Endothelial cell of umbilical vein (primary cell): ENCODE results near the gene ELMO1. TPM values are rescaled to one million over a fixed set of nuclear protein-coding genes. Genes with fewer than 3 reads are reported as not detected.

Experiments
- BruUV-seq: library from RNA; stranded (reverse); fragments of 400-500 nt; replicated peaks from 2 replicates; lab custom pipeline; 2021; lab: Mats Ljungman, UMichigan
- CTCF ChIA-PET: fragments of 300-600, 350-600 bp; sonication (Branson Sonifier 250); formaldehyde crosslinking; loops from one replicate; lab custom pipeline; 2021; ENCODE audit warnings: antibody characterized with exemption, inconsistent platforms; lab: Charles Lee
- POLR2A ChIA-PET: fragments of 300-600, 350-600 bp; sonication (Branson Sonifier 250); formaldehyde crosslinking; loops from one replicate; lab custom pipeline; 2021; ENCODE audit warnings: antibody characterized with exemption, inconsistent platforms; lab: Charles Lee
- DNase-seq: peaks from one replicate; pipeline ENCODE4 v3.0.0-alpha.2; 2011; ENCODE audit warnings: low read depth, low spot score
- FAIRE-seq: peaks from 2 replicates; lab custom pipeline; 2011; peaks lifted over from hg19 to GRCh38; lab: Jason Lieb, UNC
- H2AFZ ChIP-seq: 2 replicates; pipeline ENCODE4 v1.6.0; 2012; ENCODE audit warnings: low read depth, low read length, control low read depth, inconsistent platforms
- H3K27ac ChIP-seq: 2 replicates; pipeline ENCODE4 v1.5.1; 2011; ENCODE audit warnings: low read depth, mild to moderate bottlenecking, control low read depth, low read length, moderate library complexity; ENCODE audit not compliant: insufficient read depth
- H3K27me3 ChIP-seq, 2 experiments: 2 replicates each; pipeline versions ENCODE4 v1.6.0 to v1.6.1; 2011; ENCODE audit warnings: low read length in 2 of 2, mixed read lengths in 1 of 2; ENCODE audit not compliant: control insufficient read depth in 2 of 2, insufficient read depth in 2 of 2
- H3K36me3 ChIP-seq, 2 experiments: 2 replicates in 1 of 2; 3 replicates in 1 of 2; pipeline ENCODE4 v1.5.1; 2011; ENCODE audit warnings: low read length in 2 of 2, mild to moderate bottlenecking in 1 of 2, moderate library complexity in 1 of 2; ENCODE audit not compliant: control insufficient read depth in 2 of 2, insufficient read depth in 2 of 2; ENCODE audit errors: extremely low read depth in 1 of 2
- H3K4me1 ChIP-seq: 3 replicates; pipeline ENCODE4 v1.5.1; 2011; ENCODE audit warnings: mild to moderate bottlenecking, low read length; ENCODE audit not compliant: control insufficient read depth, insufficient read depth; ENCODE audit errors: extremely low read depth
- H3K4me2 ChIP-seq: 2 replicates; pipeline ENCODE4 v1.6.1; 2011; ENCODE audit warnings: low read length, control low read depth, mixed read lengths; ENCODE audit not compliant: insufficient read depth
- H3K4me3 ChIP-seq, 3 experiments: fragments of 200-600 bp in 1 of 3; sonication (generic), shearing (Covaris generic) in 1 of 3; replicated peaks in 1 of 3; 2 replicates each; pipeline ENCODE4 v1.5.1; 2011 to 2016; ENCODE audit warnings: control low read depth in 3 of 3, low read length in 3 of 3, mild to moderate bottlenecking in 2 of 3, inconsistent platforms in 1 of 3, low read depth in 1 of 3, moderate library complexity in 1 of 3; ENCODE audit not compliant: insufficient read depth in 1 of 3
- H3K79me2 ChIP-seq: 2 replicates; pipeline ENCODE4 v1.6.0; 2012; ENCODE audit warnings: low read length, inconsistent platforms; ENCODE audit not compliant: control insufficient read depth, insufficient read depth
- H3K9ac ChIP-seq: replicated peaks from 2 replicates; pipeline ENCODE3; 2011; ENCODE audit warnings: low read length, control low read depth; ENCODE audit not compliant: insufficient read depth; ENCODE audit errors: extremely low read depth
- H3K9me1 ChIP-seq: replicated peaks from 3 replicates; pipeline ENCODE4 v1.6.0; 2011; ENCODE audit warnings: mild to moderate bottlenecking, low read length; ENCODE audit not compliant: control insufficient read depth, insufficient read depth; ENCODE audit errors: extremely low read depth
- H3K9me3 ChIP-seq: replicated peaks from 2 replicates; pipeline ENCODE4 v1.5.1; 2012; ENCODE audit warnings: low read length, inconsistent platforms; ENCODE audit not compliant: control insufficient read depth, insufficient read depth
- H4K20me1 ChIP-seq: replicated peaks from 2 replicates; pipeline ENCODE3; 2011; ENCODE audit warnings: mild to moderate bottlenecking, low read length; ENCODE audit not compliant: control insufficient read depth, insufficient read depth; ENCODE audit errors: extremely low read depth
- CTCF ChIP-seq, 2 donors: IDR thresholded peaks; 1 replicate in 1 of 2; 2 replicates in 1 of 2; pipeline ENCODE4 v1.5.1; 2011; ENCODE audit warnings: low read length in 2 of 2, mild to moderate bottlenecking in 2 of 2, moderate library complexity in 2 of 2, control low read depth in 1 of 2, inconsistent platforms in 1 of 2, low read depth in 1 of 2; ENCODE audit not compliant: insufficient read depth in 1 of 2; ENCODE audit errors: extremely low read depth in 1 of 2
- GATA2 ChIP-seq: IDR thresholded peaks from 2 replicates; pipeline ENCODE4 v1.7.0; 2011; ENCODE audit warnings: low read depth, mild to moderate bottlenecking, moderate library complexity, mixed read lengths, low read length; ENCODE audit not compliant: insufficient read length, insufficient read depth
- MYC ChIP-seq: IDR thresholded peaks from one replicate; pipeline ENCODE4 v1.6.1; 2011; ENCODE audit warnings: mild to moderate bottlenecking, low read depth, low read length
- POLR2AphosphoS5 ChIP-seq: IDR thresholded peaks from 2 replicates; pipeline ENCODE4 v1.6.1; 2012; ENCODE audit warnings: low read depth, mild to moderate bottlenecking, control low read depth, low read length, moderate library complexity; ENCODE audit not compliant: insufficient read depth
- dilution Hi-C: fragments of 300-500 bp; cut with MboI; formaldehyde crosslinking; loops from one replicate; pipeline ENCODE4 v1.15.0; 2019; ENCODE audit warnings: low sequenced_read_pairs; ENCODE audit not compliant: extremely low pct_ligation_motif_present
- intact Hi-C: fragments of 100-400 bp; cut with micrococcal nuclease; formaldehyde crosslinking; loops from one replicate; pipeline ENCODE4 v1.10.0; 2022
- polyA plus RNA-seq, 4 experiments: library from polyadenylated mRNA; depleted of rRNA in 3 of 4; stranded (reverse) in 3 of 4; unstranded in 1 of 4; fragments of >200 nt; gene quantifications; 2 replicates each; pipeline versions ENCODE4 v1.2.1 to v1.2.3, GENCODE V29; 2011 to 2012; ENCODE audit warnings: missing spikeins in 1 of 4
- total RNA-seq: library from RNA; stranded (reverse); gene quantifications from 2 replicates; pipeline ENCODE4 v1.2.3, GENCODE V29; 2021

Gene ELMO1
- total and polyA plus RNA-seq, 2 donors (not counting 3 experiments of a cell fraction or from before 2014, with no cell fraction given): 17.0 to 30.6 TPM

GRCh38 chr7:37438906-37439652, 9.6 kb downstream of the ELMO1 start:
- Histone ChIP-seq H3K4me1 (peaks cover 22% of the 10 kb centered on the region), H3K4me3 (no peak overlapping the region), H3K27ac (no peak overlapping the region), H4K20me1 (no peaks in the 10 kb centered on the region), H3K79me2 (no peaks in the 10 kb centered on the region), H3K4me2 (no peak overlapping the region), H3K9me1 (no peaks in the 10 kb centered on the region), H3K36me3 (no peaks in the 10 kb centered on the region), H3K9ac (no peak overlapping the region), H3K9me3 (no peaks in the 10 kb centered on the region), H2AFZ (no peak overlapping the region), H3K27me3 (no peaks in the 10 kb centered on the region)
- FAIRE-seq (no peak), DNase-seq (no peak)
- BruUV-seq: no TSS peak
- intact Hi-C loops: no loop called here
- POLR2A ChIA-PET: no interaction called here
- dilution Hi-C loops: no loop called here
- no peak for TF ChIP-seq POLR2AphosphoS5
- no peak for TF ChIP-seq CTCF (IDR thresholded peaks at IDR 0.05; ENCODE audit: extremely low read depth in 1 of 2, insufficient read depth in 1 of 2, low read depth in 1 of 2, low read length in 2 of 2)
- no peak for TF ChIP-seq MYC
- TF ChIP-seq GATA2: no peak
- CTCF ChIA-PET: interaction anchor here (0.7 to 4.0 kb wide), 3 partner anchors 9 to 57 kb away, joined by 3 to 19 read pairs (median 14); partner anchors contain the start of gene ELMO1
